Psoas muscle (tissue), 8 donors: ENCODE results near the gene CCDC179. TPM values are rescaled to one million over a fixed set of nuclear protein-coding genes. Genes with fewer than 3 reads are reported as not detected.

Source experiments
- ATAC-seq, 4 donors: fragments of 200-7000 bp; cut with Tn5 transposase; one replicate each; pipeline ENCODE4 v1.9.1; 2020; ENCODE audit warnings: moderate library complexity in 3 of 4, mild to moderate bottlenecking in 2 of 4
- DNase-seq, 2 donors: peaks; one replicate each; pipeline ENCODE4 v3.0.0-alpha.2; 2020
- H3K27ac ChIP-seq: fragments of 200-600 bp; one replicate; pipeline ENCODE4 v1.8.0; 2022
- H3K27me3 ChIP-seq, 3 donors: fragments of 200-600 bp in 1 of 3; one replicate each; pipeline versions ENCODE4 v1.6.1 to v1.8.0; 2013 to 2022; ENCODE audit warnings: low read length in 2 of 3, mild to moderate bottlenecking in 2 of 3, moderate library complexity in 1 of 3; ENCODE audit not compliant: insufficient read depth in 3 of 3
- H3K36me3 ChIP-seq, 2 donors: fragments of 200-600 bp in 1 of 2; one replicate each; pipeline versions ENCODE4 v1.6.1 to v1.8.0; 2013 to 2022; ENCODE audit warnings: low read depth in 1 of 2, mild to moderate bottlenecking in 1 of 2, moderate library complexity in 1 of 2; ENCODE audit not compliant: insufficient read depth in 1 of 2
- H3K4me1 ChIP-seq: fragments of 200-600 bp; one replicate; pipeline ENCODE4 v1.8.0; 2022
- H3K4me3 ChIP-seq: fragments of 200-600 bp; one replicate; pipeline ENCODE4 v1.8.0; 2022; ENCODE audit warnings: mild to moderate bottlenecking
- H3K9me3 ChIP-seq: fragments of 200-600 bp; one replicate; pipeline ENCODE4 v1.8.0; 2022
- CTCF ChIP-seq: fragments of 200-600 bp; IDR thresholded peaks from one replicate; pipeline ENCODE4 v1.8.0; 2022; ENCODE audit warnings: antibody characterized with exemption
- WGBS, 3 donors: extraction: QIAGEN DNeasy Blood & Tissue Kit; methylation state at CpG; one replicate each; pipeline versions ENCODE4 v1.1.6 to v1.1.7; 2013; 5-methylcytosine and 5-hydroxymethylcytosine counted together
- intact Hi-C, 2 donors: fragments of 100-400 bp; cut with DNase I; formaldehyde crosslinking; loops; one replicate each; pipeline versions ENCODE4 v1.11.0 to v1.14.2; 2022
- polyA plus RNA-seq, 3 donors: library from polyadenylated mRNA; stranded (reverse); fragments of 200-250 nt; gene quantifications; one replicate each; pipeline ENCODE4 v1.2.3, GENCODE V29; 2013
- total RNA-seq, 4 donors: library from RNA; stranded (reverse); fragmentation: NEBNext Ultra II Directional in 2 of 4; extraction: Animal tissue kit (Norgen Biotek cat#: 25700) in 2 of 4; gene quantifications; one replicate each; pipeline versions ENCODE4 v1.2.1 to v1.2.4, GENCODE V29; 2021 to 2023
- donor health status: healthy with polysubstance abuse.
- donor health status: DM: no; HTN: no; CAD: no; lungs with moderate emphysema.
- donor health status: Bipolar disorder and iron deficiency.
- donor health status: healthy.
- donor health status: DM: yes; HTN: yes; CAD: no.
- donor health status: DM: no; HTN: no; CAD: no.
- donor health status: DM: no; HTN: no; CAD: no.
- donor health status: DM: yes; HTN: yes; CAD: no.

The CCDC179 gene
- total and polyA plus RNA-seq, 7 donors = not detected

- no peak for TF ChIP-seq CTCF
These were observed 27.8 kb downstream of the CCDC179 start for GRCh38 chr11:22832315-22833015.

GRCh38 chr11:22830082-22830414 lies 30.2 kb downstream of the CCDC179 start:
- no peak for DNase-seq
- Histone ChIP-seq H3K9me3 (no peaks in the 10 kb centered on the region), H3K4me3 (peak overlapping the region; percentile 94), H3K27me3 (no peaks in the 10 kb centered on the region), H3K27ac (no peak overlapping the region), H3K36me3 (peaks cover 0 to 20% of the 10 kb centered on the region in 2 donors), H3K4me1 (peaks cover 9% of the 10 kb centered on the region)
- intact Hi-C loops = no loop called here
- 6 to 8% (median 6%) methylated on average over 4 of the region's 4 CpGs for WGBS, 3 donors
- ATAC-seq = no peak
- TF ChIP-seq CTCF = no peak

More at GRCh38 chr11:22832315-22833015, 27.8 kb downstream of the CCDC179 start:
- WGBS, 3 donors = 67 to 70% (median 67%) methylated on average over 3 of the region's 3 CpGs
- Histone ChIP-seq H3K36me3 (peaks cover 0 to 2% of the 10 kb centered on the region in 2 donors), H3K27me3 (no peaks in the 10 kb centered on the region), H3K4me1 (peaks cover 9% of the 10 kb centered on the region), H3K4me3 (no peak overlapping the region), H3K27ac (no peak overlapping the region), H3K9me3 (no peaks in the 10 kb centered on the region)
- intact Hi-C loops = no loop called here
- ATAC-seq (no peak), DNase-seq (no peak)

GRCh38 chr11:22829231-22830081 lies 30.8 kb downstream of the CCDC179 start, which contains the start of gene SVIP:
Gene SVIP (minus strand): TSS chr11:22829801. CDS start chr11:22829748, 53 bp downstream.
- intact Hi-C loops = no loop called here
- H3K9me3 ChIP-seq = no peaks in the 10 kb centered on the region
- WGBS, 3 donors = 1% methylated on average over 62 to 78 of the region's 79 CpGs
- H3K27me3 ChIP-seq = no peaks in the 10 kb centered on the region
- peak within 1 kb of the TSS; percentile 87 for H3K27ac ChIP-seq
- H3K4me3 ChIP-seq = peak within 1 kb of the TSS; percentile 94
- ATAC-seq (peak; percentile 98 to 99 (median 99)), DNase-seq (peak; percentile 92 to 97)
- H3K4me1 ChIP-seq = peaks cover 9% of the 10 kb centered on the region
- peak; percentile 64 for TF ChIP-seq CTCF
- H3K36me3 ChIP-seq = peaks cover 0 to 26% of the 10 kb centered on the region in 2 donors

GRCh38 chr11:22828373-22828772 lies 31.9 kb downstream of the CCDC179 start:
- no peaks in the 10 kb centered on the region for H3K27me3 ChIP-seq
- peaks cover 0 to 37% of the 10 kb centered on the region in 2 donors for H3K36me3 ChIP-seq
- intact Hi-C loops = no loop called here
- peaks cover 9% of the 10 kb centered on the region for H3K4me1 ChIP-seq
- ATAC-seq (no peak), DNase-seq (no peak)
- no peaks in the 10 kb centered on the region for H3K9me3 ChIP-seq
- H3K27ac ChIP-seq = no peak overlapping the region
- 69 to 74% (median 72%) methylated on average over 6 of the region's 6 CpGs for WGBS, 3 donors
- TF ChIP-seq CTCF = no peak
- H3K4me3 ChIP-seq = peak overlapping the region; percentile 94
